Adipocyte (in vitro differentiated cells): Measurements from ENCODE around the gene IGIP.
A peak's percentile ranks its signal among the peaks of the same experiment; 100 is the strongest.

ENCODE experiments used
- DNase-seq: peaks from one replicate; pipeline ENCODE4 v3.0.0-alpha.2; 2015; ENCODE audit warnings: low read depth
- H3K27me3 ChIP-seq: replicated peaks from 2 replicates; pipeline ENCODE4 v1.7.0; 2013; ENCODE audit warnings: mild to moderate bottlenecking, low read length, moderate library complexity; ENCODE audit not compliant: control insufficient read depth, insufficient read depth
- H3K36me3 ChIP-seq: 2 replicates; pipeline ENCODE4 v1.7.0; 2013; ENCODE audit warnings: low read length, mild to moderate bottlenecking, moderate library complexity; ENCODE audit not compliant: control insufficient read depth, insufficient read depth, severe bottlenecking
- H3K4me1 ChIP-seq: 2 replicates; pipeline ENCODE4 v1.7.0; 2013; ENCODE audit warnings: mild to moderate bottlenecking, low read length, moderate library complexity; ENCODE audit not compliant: control insufficient read depth, insufficient read depth
- H3K4me3 ChIP-seq: 2 replicates; pipeline ENCODE4 v1.7.0; 2013; ENCODE audit warnings: mild to moderate bottlenecking, low read length, moderate library complexity
- H3K9ac ChIP-seq: 2 replicates; pipeline ENCODE4 v1.7.0; 2013; ENCODE audit warnings: mild to moderate bottlenecking, low read length, moderate library complexity
- H3K9me3 ChIP-seq: 2 replicates; pipeline ENCODE4 v1.7.0; 2013; ENCODE audit warnings: mild to moderate bottlenecking, low read length, moderate library complexity; ENCODE audit not compliant: control insufficient read depth

Gene IGIP

GRCh38 chr5:140104100-140104499 is 21.6 kb upstream of the IGIP start:
- H3K9ac ChIP-seq, result no peak overlapping the region
- peaks cover 20% of the 10 kb centered on the region for H3K4me1 ChIP-seq
- DNase-seq, result no peak
- no peak overlapping the region for H3K4me3 ChIP-seq
- no peaks in the 10 kb centered on the region for H3K27me3 ChIP-seq
- no peaks in the 10 kb centered on the region for H3K36me3 ChIP-seq
- no peaks in the 10 kb centered on the region for H3K9me3 ChIP-seq

- no peak for DNase-seq
- Histone ChIP-seq H3K27me3 (no peaks in the 10 kb centered on the region), H3K4me3 (peak overlapping the region; percentile 97), H3K9ac (peak overlapping the region; percentile 90), H3K36me3 (no peaks in the 10 kb centered on the region), H3K4me1 (peaks cover 37% of the 10 kb centered on the region), H3K9me3 (no peaks in the 10 kb centered on the region)
Observed at GRCh38 chr5:140106101-140106500, 19.6 kb upstream of the IGIP start.

GRCh38 chr5:140106805-140107311 is 18.9 kb upstream of the IGIP start:
- Histone ChIP-seq H3K36me3 (no peaks in the 10 kb centered on the region), H3K9me3 (no peaks in the 10 kb centered on the region), H3K4me1 (peaks cover 42% of the 10 kb centered on the region), H3K27me3 (no peaks in the 10 kb centered on the region), H3K9ac (peak overlapping the region; percentile 90), H3K4me3 (peak overlapping the region; percentile 97)
- DNase-seq, result no peak

- Histone ChIP-seq H3K9me3 (no peaks in the 10 kb centered on the region), H3K27me3 (no peaks in the 10 kb centered on the region)
Observed at GRCh38 chr5:140107312-140108092, 18.2 kb upstream of the IGIP start.

GRCh38 chr5:140108093-140109017 is 17.4 kb upstream of the IGIP start:
- Histone ChIP-seq H3K4me3 (peak overlapping the region; percentile 97), H3K27me3 (no peaks in the 10 kb centered on the region)
- DNase-seq, result peak; percentile 56

More at GRCh38 chr5:140107312-140108092, 18.2 kb upstream of the IGIP start:
- peak; percentile 97 for DNase-seq
- Histone ChIP-seq H3K9ac (peak overlapping the region; percentile 90), H3K36me3 (no peaks in the 10 kb centered on the region), H3K4me1 (peaks cover 49% of the 10 kb centered on the region), H3K4me3 (peak overlapping the region; percentile 97)

GRCh38 chr5:140109018-140109758 is 16.5 kb upstream of the IGIP start:
- no peaks in the 10 kb centered on the region for H3K36me3 ChIP-seq
- H3K4me1 ChIP-seq, result peaks cover 51% of the 10 kb centered on the region
- H3K9ac ChIP-seq, result peak overlapping the region; percentile 90
- peak; percentile 62 for DNase-seq
- no peaks in the 10 kb centered on the region for H3K27me3 ChIP-seq
- peak overlapping the region; percentile 97 for H3K4me3 ChIP-seq
- H3K9me3 ChIP-seq, result no peaks in the 10 kb centered on the region

More at GRCh38 chr5:140108093-140109017, 17.4 kb upstream of the IGIP start:
- H3K9ac ChIP-seq, result peak overlapping the region; percentile 90
- H3K36me3 ChIP-seq, result no peaks in the 10 kb centered on the region
- H3K4me1 ChIP-seq, result peaks cover 51% of the 10 kb centered on the region
- no peaks in the 10 kb centered on the region for H3K9me3 ChIP-seq

- no peak for DNase-seq
- no peaks in the 10 kb centered on the region for H3K36me3 ChIP-seq
- peak overlapping the region; percentile 97 for H3K4me3 ChIP-seq
- no peaks in the 10 kb centered on the region for H3K27me3 ChIP-seq
- no peaks in the 10 kb centered on the region for H3K9me3 ChIP-seq
- peaks cover 55% of the 10 kb centered on the region for H3K4me1 ChIP-seq
- peak overlapping the region; percentile 90 for H3K9ac ChIP-seq
Observed at GRCh38 chr5:140109759-140110645, 15.7 kb upstream of the IGIP start.

- Histone ChIP-seq H3K9ac (peak overlapping the region; percentile 90), H3K4me1 (peaks cover 59% of the 10 kb centered on the region), H3K4me3 (peak overlapping the region; percentile 97), H3K27me3 (no peaks in the 10 kb centered on the region), H3K36me3 (no peaks in the 10 kb centered on the region), H3K9me3 (no peaks in the 10 kb centered on the region)
- DNase-seq, result no peak
Observed at GRCh38 chr5:140110646-140110957, 15.1 kb upstream of the IGIP start.

GRCh38 chr5:140111011-140111858 is 14.5 kb upstream of the IGIP start:
- no peaks in the 10 kb centered on the region for H3K9me3 ChIP-seq
- peak overlapping the region; percentile 90 for H3K9ac ChIP-seq
- H3K4me1 ChIP-seq, result peaks cover 59% of the 10 kb centered on the region
- no peak for DNase-seq
- no peaks in the 10 kb centered on the region for H3K27me3 ChIP-seq
- H3K36me3 ChIP-seq, result no peaks in the 10 kb centered on the region
- H3K4me3 ChIP-seq, result no peak overlapping the region
